ENCODE measurements around the gene PACRG.

PACRG gene

GRCh38 chr6:163343609-163344008 lies 615.8 kb downstream of the PACRG start:
- no peak for DNase-seq

- DNase-seq = no peak
Measured at GRCh38 chr6:163344411-163344810, 616.6 kb downstream of the PACRG start.

GRCh38 chr6:163345931-163346330 lies 618.2 kb downstream of the PACRG start:
- no peak for DNase-seq

- no peak for DNase-seq
Measured at GRCh38 chr6:163346497-163346961, 618.8 kb downstream of the PACRG start.

GRCh38 chr6:163347021-163347446 lies 619.3 kb downstream of the PACRG start:
- no peak for DNase-seq

- DNase-seq = no peak
Measured at GRCh38 chr6:163348789-163349680, 621.3 kb downstream of the PACRG start.

- no peak for DNase-seq
Measured at GRCh38 chr6:163349696-163350095, 621.9 kb downstream of the PACRG start.

- no peak for DNase-seq
Measured at GRCh38 chr6:163351013-163351412, 623.2 kb downstream of the PACRG start.

- DNase-seq = no peak
Measured at GRCh38 chr6:163352011-163352685, 624.4 kb downstream of the PACRG start.

- DNase-seq = no peak
Measured at GRCh38 chr6:163352966-163353365, 625.2 kb downstream of the PACRG start.

- DNase-seq = no peak
Measured at GRCh38 chr6:163354085-163354484, 626.3 kb downstream of the PACRG start.

GRCh38 chr6:163354761-163355425 lies 627.1 kb downstream of the PACRG start:
- DNase-seq = no peak

- no peak for DNase-seq
Measured at GRCh38 chr6:163355426-163355991, 627.7 kb downstream of the PACRG start.

- DNase-seq = no peak
Measured at GRCh38 chr6:163356324-163356723, 628.5 kb downstream of the PACRG start.

GRCh38 chr6:163356743-163357142 lies 629.0 kb downstream of the PACRG start:
- no peak for DNase-seq

- DNase-seq = no peak
Measured at GRCh38 chr6:163364641-163365040, 636.9 kb downstream of the PACRG start.

Measured in NCI-H2171 (cell line).